Transverse colon (tissue), 4 donors: ENCODE measurements around the gene C1orf185.

ENCODE experiments used
- CTCF ChIP-seq, 5 experiments: fragments of 200-600 bp in 3 of 5; fragments of 450-650 bp in 2 of 5; sonication (generic) in 3 of 5; IDR thresholded peaks; 1 replicate in 2 of 5; 2 replicates in 3 of 5; pipeline ENCODE4 v1.5.1; 2016 to 2017; ENCODE audit warnings: antibody characterized with exemption in 5 of 5, inconsistent platforms in 3 of 5, mild to moderate bottlenecking in 2 of 5, moderate library complexity in 1 of 5
- EP300 ChIP-seq: sonication (generic); formaldehyde crosslinking; IDR thresholded peaks from one replicate; pipeline ENCODE4 v1.6.1; 2017; ENCODE audit warnings: antibody characterized with exemption, low read depth
- POLR2A ChIP-seq: fragments of 450-650 bp; IDR thresholded peaks from one replicate; pipeline ENCODE4 v1.6.1; 2016; ENCODE audit warnings: antibody characterized with exemption, mild to moderate bottlenecking, moderate library complexity
- POLR2AphosphoS5 ChIP-seq, 3 donors: sonication (generic); formaldehyde crosslinking; IDR thresholded peaks; one replicate each; pipeline ENCODE4 v1.6.1; 2016; ENCODE audit warnings: antibody characterized with exemption in 3 of 3

GRCh38 chr1:51097171-51097570, 4.9 kb upstream of the C1orf185 start:
- TF ChIP-seq CTCF (IDR thresholded peaks at IDR 0.05) (no peak), POLR2AphosphoS5 (IDR thresholded peaks at IDR 0.05) (no peak), POLR2A (no peak), EP300 (no peak)
